HL-60 (cell line): Measurements from ENCODE around the gene ZDHHC20.

Experiments
- DNase-seq, 2 experiments: peaks; one replicate each; pipeline ENCODE4 v3.0.0-alpha.2; 2010 to 2020; ENCODE audit warnings: low read depth in 1 of 2, low spot score in 1 of 2
- H3K27ac ChIP-seq: fragments of 250-450 bp; sonication (Bioruptor Pico); replicated peaks from 2 replicates; pipeline ENCODE4 v1.5.1; 2020; ENCODE audit warnings: mild to moderate bottlenecking, moderate library complexity
- H3K27me3 ChIP-seq: fragments of 250-450 bp; sonication (Bioruptor Pico); 2 replicates; pipeline ENCODE4 v1.5.1; 2021; ENCODE audit warnings: mild to moderate bottlenecking, moderate library complexity; ENCODE audit not compliant: insufficient read depth, poor library complexity, severe bottlenecking
- H3K4me3 ChIP-seq: replicated peaks from 2 replicates; pipeline ENCODE4 v1.5.1; 2011; ENCODE audit warnings: mild to moderate bottlenecking, control low read depth, low read length; ENCODE audit not compliant: insufficient read depth
- GABPA ChIP-seq: IDR thresholded peaks from 2 replicates; pipeline ENCODE4 v1.6.1; 2012; ENCODE audit warnings: low read depth
- POLR2AphosphoS5 ChIP-seq: IDR thresholded peaks from 2 replicates; pipeline ENCODE4 v1.6.1; 2012; ENCODE audit warnings: low read depth
- SPI1 ChIP-seq: IDR thresholded peaks from 2 replicates; pipeline ENCODE4 v1.6.1; 2012; ENCODE audit warnings: low read depth, mild to moderate bottlenecking, borderline replicate concordance
- TF ChIP-seq, protein P1 (sequence below): IDR thresholded peaks from one replicate; pipeline ENCODE4 v1.5.1; 2011; ENCODE audit warnings: low read length, control low read depth, inconsistent platforms; ENCODE audit not compliant: insufficient read depth
- TF ChIP-seq, protein P2 (sequence below): IDR thresholded peaks from 2 replicates; pipeline ENCODE4 v1.6.1; 2012; ENCODE audit warnings: low read depth; ENCODE audit not compliant: insufficient replicate concordance

The ZDHHC20 gene

DNA sequence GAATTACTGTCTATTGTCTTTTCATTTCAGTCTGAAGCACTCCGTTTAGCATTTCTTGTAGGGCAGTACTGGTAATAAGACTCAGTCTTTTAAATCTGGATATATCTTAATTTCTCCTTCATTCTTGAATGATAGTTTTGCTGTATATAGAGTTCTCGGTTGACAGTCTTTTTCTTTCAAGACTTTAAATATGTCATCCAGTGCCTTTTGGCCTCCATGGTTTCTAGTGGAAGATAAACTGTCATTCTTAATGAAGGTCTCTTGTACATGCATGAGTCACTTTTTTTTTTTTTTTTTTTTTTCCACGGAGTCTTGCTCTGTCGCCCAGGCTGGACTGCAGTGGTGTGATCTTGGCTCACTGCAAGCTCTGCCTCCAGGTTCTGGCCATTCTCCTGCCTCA, 27.2 kb upstream of the ZDHHC20 start:
- TF ChIP-seq GABPA (no peak), POLR2AphosphoS5 (no peak)
- TF ChIP-seq, protein P1, sequence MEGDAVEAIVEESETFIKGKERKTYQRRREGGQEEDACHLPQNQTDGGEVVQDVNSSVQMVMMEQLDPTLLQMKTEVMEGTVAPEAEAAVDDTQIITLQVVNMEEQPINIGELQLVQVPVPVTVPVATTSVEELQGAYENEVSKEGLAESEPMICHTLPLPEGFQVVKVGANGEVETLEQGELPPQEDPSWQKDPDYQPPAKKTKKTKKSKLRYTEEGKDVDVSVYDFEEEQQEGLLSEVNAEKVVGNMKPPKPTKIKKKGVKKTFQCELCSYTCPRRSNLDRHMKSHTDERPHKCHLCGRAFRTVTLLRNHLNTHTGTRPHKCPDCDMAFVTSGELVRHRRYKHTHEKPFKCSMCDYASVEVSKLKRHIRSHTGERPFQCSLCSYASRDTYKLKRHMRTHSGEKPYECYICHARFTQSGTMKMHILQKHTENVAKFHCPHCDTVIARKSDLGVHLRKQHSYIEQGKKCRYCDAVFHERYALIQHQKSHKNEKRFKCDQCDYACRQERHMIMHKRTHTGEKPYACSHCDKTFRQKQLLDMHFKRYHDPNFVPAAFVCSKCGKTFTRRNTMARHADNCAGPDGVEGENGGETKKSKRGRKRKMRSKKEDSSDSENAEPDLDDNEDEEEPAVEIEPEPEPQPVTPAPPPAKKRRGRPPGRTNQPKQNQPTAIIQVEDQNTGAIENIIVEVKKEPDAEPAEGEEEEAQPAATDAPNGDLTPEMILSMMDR: no peak
- TF ChIP-seq, protein P2, sequence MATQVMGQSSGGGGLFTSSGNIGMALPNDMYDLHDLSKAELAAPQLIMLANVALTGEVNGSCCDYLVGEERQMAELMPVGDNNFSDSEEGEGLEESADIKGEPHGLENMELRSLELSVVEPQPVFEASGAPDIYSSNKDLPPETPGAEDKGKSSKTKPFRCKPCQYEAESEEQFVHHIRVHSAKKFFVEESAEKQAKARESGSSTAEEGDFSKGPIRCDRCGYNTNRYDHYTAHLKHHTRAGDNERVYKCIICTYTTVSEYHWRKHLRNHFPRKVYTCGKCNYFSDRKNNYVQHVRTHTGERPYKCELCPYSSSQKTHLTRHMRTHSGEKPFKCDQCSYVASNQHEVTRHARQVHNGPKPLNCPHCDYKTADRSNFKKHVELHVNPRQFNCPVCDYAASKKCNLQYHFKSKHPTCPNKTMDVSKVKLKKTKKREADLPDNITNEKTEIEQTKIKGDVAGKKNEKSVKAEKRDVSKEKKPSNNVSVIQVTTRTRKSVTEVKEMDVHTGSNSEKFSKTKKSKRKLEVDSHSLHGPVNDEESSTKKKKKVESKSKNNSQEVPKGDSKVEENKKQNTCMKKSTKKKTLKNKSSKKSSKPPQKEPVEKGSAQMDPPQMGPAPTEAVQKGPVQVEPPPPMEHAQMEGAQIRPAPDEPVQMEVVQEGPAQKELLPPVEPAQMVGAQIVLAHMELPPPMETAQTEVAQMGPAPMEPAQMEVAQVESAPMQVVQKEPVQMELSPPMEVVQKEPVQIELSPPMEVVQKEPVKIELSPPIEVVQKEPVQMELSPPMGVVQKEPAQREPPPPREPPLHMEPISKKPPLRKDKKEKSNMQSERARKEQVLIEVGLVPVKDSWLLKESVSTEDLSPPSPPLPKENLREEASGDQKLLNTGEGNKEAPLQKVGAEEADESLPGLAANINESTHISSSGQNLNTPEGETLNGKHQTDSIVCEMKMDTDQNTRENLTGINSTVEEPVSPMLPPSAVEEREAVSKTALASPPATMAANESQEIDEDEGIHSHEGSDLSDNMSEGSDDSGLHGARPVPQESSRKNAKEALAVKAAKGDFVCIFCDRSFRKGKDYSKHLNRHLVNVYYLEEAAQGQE: no peak

DNA sequence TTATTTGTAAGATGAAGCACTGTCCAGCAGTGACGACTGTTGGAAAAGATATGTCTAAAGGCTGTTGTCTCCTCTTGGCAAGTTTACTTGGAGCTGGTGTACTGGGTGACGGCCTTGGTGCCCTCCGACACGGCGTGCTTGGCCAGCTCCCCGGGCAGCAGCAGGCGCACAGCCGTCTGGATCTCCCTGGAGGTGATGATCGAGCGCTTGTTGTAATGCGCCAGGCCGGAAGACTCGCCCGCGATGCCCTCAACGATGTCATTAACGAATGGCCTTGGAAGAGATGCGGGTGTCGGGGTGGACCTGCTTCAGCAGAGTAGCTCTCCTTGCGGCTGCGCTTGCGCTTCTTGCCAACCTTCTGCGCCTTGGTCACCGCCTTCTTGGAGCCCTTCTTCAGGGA, 24.6 kb upstream of the ZDHHC20 start:
- DNase-seq: no peak
- no peak overlapping the region for H3K4me3 ChIP-seq
- no peaks in the 10 kb centered on the region for H3K27me3 ChIP-seq
- no peak overlapping the region for H3K27ac ChIP-seq
- TF ChIP-seq, protein P2: no peak
- TF ChIP-seq, protein P1: no peak
- TF ChIP-seq SPI1 (no peak), POLR2AphosphoS5 (no peak), GABPA (no peak)

More for the DNA sequence above, 27.2 kb upstream of the ZDHHC20 start:
- no peak overlapping the region for H3K27ac ChIP-seq
- no peak for DNase-seq
- no peaks in the 10 kb centered on the region for H3K27me3 ChIP-seq
- no peak overlapping the region for H3K4me3 ChIP-seq

DNA sequence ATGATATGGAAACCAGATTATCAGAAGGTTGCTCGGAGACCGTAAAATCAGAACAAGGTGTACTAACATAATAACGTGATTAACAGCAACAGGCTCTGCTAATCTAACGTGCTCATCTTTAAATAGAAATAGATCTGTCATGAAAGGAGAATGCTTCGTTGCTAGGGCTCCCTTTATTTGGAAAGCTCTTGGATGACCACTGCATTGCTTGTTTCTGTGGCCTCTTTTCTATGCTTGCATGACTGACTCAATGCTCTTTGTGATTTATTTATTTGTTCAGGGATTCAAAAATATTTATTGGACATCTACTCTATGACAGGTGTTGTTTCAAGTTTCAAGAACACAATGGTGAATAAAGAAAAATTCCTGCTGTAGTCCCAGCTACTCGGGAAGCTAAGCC, 22.3 kb upstream of the ZDHHC20 start:
- H3K27me3 ChIP-seq: no peaks in the 10 kb centered on the region
- no peak for DNase-seq
- TF ChIP-seq, protein P2: no peak
- no peak overlapping the region for H3K4me3 ChIP-seq
- no peak overlapping the region for H3K27ac ChIP-seq
